RWPE2 (cell line): ENCODE measurements around the gene TP53TG5.

Experiments
- ATAC-seq: fragments of 200-7000 bp; cut with Tn5 transposase; 3 replicates; pipeline ENCODE4 v1.9.1; 2021; ENCODE audit warnings: low read depth
- DNase-seq: peaks from one replicate; pipeline ENCODE4 v3.0.0-alpha.2; 2020; ENCODE audit warnings: low spot score
- H3K27ac ChIP-seq: fragments of 450-650 bp; 2 replicates; pipeline ENCODE4 v1.5.1; 2017; ENCODE audit warnings: mild to moderate bottlenecking; ENCODE audit not compliant: poor library complexity, severe bottlenecking
- H3K27me3 ChIP-seq: fragments of 250-450 bp; sonication (Bioruptor Pico); 2 replicates; pipeline ENCODE4 v1.5.1; 2021; ENCODE audit warnings: mild to moderate bottlenecking, moderate library complexity; ENCODE audit not compliant: insufficient read depth, poor library complexity, severe bottlenecking
- H3K36me3 ChIP-seq: fragments of 250-450 bp; sonication (Bioruptor Pico); 2 replicates; pipeline ENCODE4 v1.5.1; 2020; ENCODE audit warnings: low read depth, mild to moderate bottlenecking, moderate library complexity
- H3K4me1 ChIP-seq: fragments of 250-450 bp; sonication (Bioruptor Pico); 2 replicates; pipeline ENCODE4 v1.5.1; 2021; ENCODE audit warnings: mild to moderate bottlenecking, moderate library complexity; ENCODE audit not compliant: insufficient read depth, poor library complexity, severe bottlenecking
- H3K4me3 ChIP-seq: fragments of 250-450 bp; sonication (Bioruptor Pico); 2 replicates; pipeline ENCODE4 v1.5.1; 2021; ENCODE audit warnings: mild to moderate bottlenecking, moderate library complexity; ENCODE audit not compliant: severe bottlenecking
- H3K9me3 ChIP-seq: fragments of 250-450 bp; sonication (Bioruptor Pico); 2 replicates; pipeline ENCODE4 v1.5.1; 2021; ENCODE audit warnings: mild to moderate bottlenecking, moderate library complexity; ENCODE audit not compliant: severe bottlenecking
- CTCF ChIP-seq: fragments of 450-650 bp; IDR thresholded peaks from one replicate; pipeline ENCODE4 v1.5.1; 2017; ENCODE audit warnings: mild to moderate bottlenecking, moderate library complexity; ENCODE audit not compliant: poor library complexity, severe bottlenecking

TP53TG5 gene

GRCh38 chr20:45415822-45416637 is 37.9 kb upstream of the TP53TG5 start, which contains the start of gene PIGT:
TSS of gene PIGT (plus strand) at chr20:45416141. CDS start at chr20:45416157, 16 bp downstream.
- H3K9me3 ChIP-seq, result no peaks in the 10 kb centered on the region
- peaks cover 30% of the 10 kb centered on the region for H3K36me3 ChIP-seq
- H3K4me3 ChIP-seq, result peak within 1 kb of the TSS; percentile 59
- TF ChIP-seq CTCF, result no peak
- ATAC-seq (peak; percentile 73), DNase-seq (peak; percentile 96)
- peak within 1 kb of the TSS; percentile 15 for H3K27ac ChIP-seq
- H3K4me1 ChIP-seq, result peaks cover 21% of the 10 kb centered on the region
- H3K27me3 ChIP-seq, result no peaks in the 10 kb centered on the region

DNA sequence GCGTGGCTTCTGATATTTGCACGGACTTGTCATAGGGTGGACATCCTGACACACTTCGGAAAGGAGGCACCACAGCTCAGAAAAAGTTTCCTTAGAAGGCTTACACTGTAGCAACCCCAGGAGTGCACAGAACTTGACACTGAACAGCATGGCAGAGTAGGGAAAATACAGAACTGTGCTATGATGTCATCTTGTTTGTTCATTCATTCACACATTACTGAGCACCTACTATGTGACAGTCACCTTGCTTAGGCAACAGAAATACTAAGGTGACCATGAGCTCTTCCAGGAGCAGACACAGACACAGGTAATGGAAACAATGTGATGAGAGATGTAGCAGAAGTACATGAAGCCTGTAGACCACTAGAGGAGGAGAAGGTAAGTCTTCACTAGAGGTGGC is 35.4 kb upstream of the TP53TG5 start:
- Histone ChIP-seq H3K27ac (no peak overlapping the region), H3K27me3 (no peaks in the 10 kb centered on the region), H3K36me3 (peaks cover 34% of the 10 kb centered on the region), H3K9me3 (no peaks in the 10 kb centered on the region), H3K4me1 (peaks cover 10% of the 10 kb centered on the region), H3K4me3 (no peak overlapping the region)
- DNase-seq, result no peak
- no peak for TF ChIP-seq CTCF
- no peak for ATAC-seq

GRCh38 chr20:45412653-45413052 is 34.5 kb upstream of the TP53TG5 start:
- no peaks in the 10 kb centered on the region for H3K9me3 ChIP-seq
- ATAC-seq, result no peak

GRCh38 chr20:45410887-45411286 is 32.8 kb upstream of the TP53TG5 start:
- peaks cover 4% of the 10 kb centered on the region for H3K4me1 ChIP-seq
- H3K27ac ChIP-seq, result no peak overlapping the region
- no peak for DNase-seq
- H3K4me3 ChIP-seq, result no peak overlapping the region
- H3K27me3 ChIP-seq, result no peaks in the 10 kb centered on the region
- peaks cover 31% of the 10 kb centered on the region for H3K36me3 ChIP-seq
- ATAC-seq, result no peak
- no peaks in the 10 kb centered on the region for H3K9me3 ChIP-seq
- no peak for TF ChIP-seq CTCF

More at GRCh38 chr20:45412653-45413052, 34.5 kb upstream of the TP53TG5 start:
- Histone ChIP-seq H3K4me3 (no peak overlapping the region), H3K27me3 (no peaks in the 10 kb centered on the region), H3K36me3 (peaks cover 33% of the 10 kb centered on the region), H3K27ac (no peak overlapping the region), H3K4me1 (peaks cover 10% of the 10 kb centered on the region)
- DNase-seq, result no peak
- TF ChIP-seq CTCF, result no peak
